T-helper 2 cell treated with Interferon-gamma antibody and Interleukin-4, amounts not matched to agents 5 μg/mL and 100 μg/mL, for 36 hours (primary cell): ENCODE results near the gene AP3B1.

Source experiments
- DNase-seq: peaks from one replicate; pipeline ENCODE4 v3.0.0; 2021; ENCODE audit warnings: low spot score
- H3K27ac Mint-ChIP-seq: one replicate; pipeline ENCODE4 v1.8.0; 2021; ENCODE audit warnings: mild to moderate bottlenecking, mixed read lengths
- H3K27me3 Mint-ChIP-seq: one replicate; pipeline ENCODE4 v1.8.0; 2021; ENCODE audit warnings: low read depth, mixed read lengths
- H3K36me3 Mint-ChIP-seq: one replicate; pipeline ENCODE4 v1.8.0; 2021; ENCODE audit warnings: low read depth, mixed read lengths
- H3K4me1 Mint-ChIP-seq: one replicate; pipeline ENCODE4 v1.8.0; 2021; ENCODE audit warnings: low read depth, mixed read lengths
- H3K4me3 Mint-ChIP-seq: one replicate; pipeline ENCODE4 v1.8.0; 2022; ENCODE audit warnings: mild to moderate bottlenecking, moderate library complexity, mixed read lengths
- H3K9me3 Mint-ChIP-seq: one replicate; pipeline ENCODE4 v1.8.0; 2021; ENCODE audit warnings: mixed read lengths

Gene AP3B1, protein sequence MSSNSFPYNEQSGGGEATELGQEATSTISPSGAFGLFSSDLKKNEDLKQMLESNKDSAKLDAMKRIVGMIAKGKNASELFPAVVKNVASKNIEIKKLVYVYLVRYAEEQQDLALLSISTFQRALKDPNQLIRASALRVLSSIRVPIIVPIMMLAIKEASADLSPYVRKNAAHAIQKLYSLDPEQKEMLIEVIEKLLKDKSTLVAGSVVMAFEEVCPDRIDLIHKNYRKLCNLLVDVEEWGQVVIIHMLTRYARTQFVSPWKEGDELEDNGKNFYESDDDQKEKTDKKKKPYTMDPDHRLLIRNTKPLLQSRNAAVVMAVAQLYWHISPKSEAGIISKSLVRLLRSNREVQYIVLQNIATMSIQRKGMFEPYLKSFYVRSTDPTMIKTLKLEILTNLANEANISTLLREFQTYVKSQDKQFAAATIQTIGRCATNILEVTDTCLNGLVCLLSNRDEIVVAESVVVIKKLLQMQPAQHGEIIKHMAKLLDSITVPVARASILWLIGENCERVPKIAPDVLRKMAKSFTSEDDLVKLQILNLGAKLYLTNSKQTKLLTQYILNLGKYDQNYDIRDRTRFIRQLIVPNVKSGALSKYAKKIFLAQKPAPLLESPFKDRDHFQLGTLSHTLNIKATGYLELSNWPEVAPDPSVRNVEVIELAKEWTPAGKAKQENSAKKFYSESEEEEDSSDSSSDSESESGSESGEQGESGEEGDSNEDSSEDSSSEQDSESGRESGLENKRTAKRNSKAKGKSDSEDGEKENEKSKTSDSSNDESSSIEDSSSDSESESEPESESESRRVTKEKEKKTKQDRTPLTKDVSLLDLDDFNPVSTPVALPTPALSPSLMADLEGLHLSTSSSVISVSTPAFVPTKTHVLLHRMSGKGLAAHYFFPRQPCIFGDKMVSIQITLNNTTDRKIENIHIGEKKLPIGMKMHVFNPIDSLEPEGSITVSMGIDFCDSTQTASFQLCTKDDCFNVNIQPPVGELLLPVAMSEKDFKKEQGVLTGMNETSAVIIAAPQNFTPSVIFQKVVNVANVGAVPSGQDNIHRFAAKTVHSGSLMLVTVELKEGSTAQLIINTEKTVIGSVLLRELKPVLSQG

GRCh38 chr5:78294248-78295034, at the start of gene AP3B1:
Gene AP3B1 (minus strand): TSS chr5:78294698. CDS start chr5:78294579, 119 bp downstream.
- H3K27me3 Mint-ChIP-seq = peaks cover 8% of the 10 kb centered on the region
- H3K27ac Mint-ChIP-seq = peak within 1 kb of the TSS; percentile 100
- DNase-seq = peak; percentile 99
- peaks cover 36% of the 10 kb centered on the region for H3K4me1 Mint-ChIP-seq
- no peaks in the 10 kb centered on the region for H3K9me3 Mint-ChIP-seq
- H3K36me3 Mint-ChIP-seq = peaks cover 10% of the 10 kb centered on the region
- peak within 1 kb of the TSS; percentile 98 for H3K4me3 Mint-ChIP-seq

DNA sequence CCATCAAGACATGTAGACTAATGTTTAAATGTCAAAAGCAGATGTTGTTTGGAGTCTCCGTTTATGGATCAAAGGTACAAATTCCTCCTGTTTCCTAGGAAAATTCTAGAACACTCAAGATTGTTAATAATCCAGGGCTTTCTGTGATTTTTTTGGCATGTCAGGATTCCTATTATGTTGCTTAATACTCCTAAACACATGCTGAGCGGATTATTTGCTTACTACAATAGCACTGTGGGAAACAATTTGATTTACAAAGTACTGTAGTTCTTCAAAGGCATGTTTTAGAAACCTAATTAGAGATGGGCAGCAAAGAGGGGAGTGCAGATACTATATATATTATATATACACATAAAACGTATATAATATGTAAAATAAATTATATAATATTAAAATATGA, 46.9 kb upstream of the AP3B1 start:
- Mint-ChIP-seq H3K4me1 (no peaks in the 10 kb centered on the region), H3K4me3 (no peak overlapping the region), H3K36me3 (no peaks in the 10 kb centered on the region), H3K27ac (no peak overlapping the region), H3K9me3 (peaks cover 7% of the 10 kb centered on the region), H3K27me3 (peaks cover 2% of the 10 kb centered on the region)
- DNase-seq = no peak

- H3K4me1 Mint-ChIP-seq = no peaks in the 10 kb centered on the region
- H3K9me3 Mint-ChIP-seq = peaks cover 7% of the 10 kb centered on the region
- no peak for DNase-seq
- no peak overlapping the region for H3K27ac Mint-ChIP-seq
- peaks cover 2% of the 10 kb centered on the region for H3K27me3 Mint-ChIP-seq
- no peak overlapping the region for H3K4me3 Mint-ChIP-seq
- no peaks in the 10 kb centered on the region for H3K36me3 Mint-ChIP-seq
Observed at GRCh38 chr5:78339617-78340436, 45.3 kb upstream of the AP3B1 start.

DNA sequence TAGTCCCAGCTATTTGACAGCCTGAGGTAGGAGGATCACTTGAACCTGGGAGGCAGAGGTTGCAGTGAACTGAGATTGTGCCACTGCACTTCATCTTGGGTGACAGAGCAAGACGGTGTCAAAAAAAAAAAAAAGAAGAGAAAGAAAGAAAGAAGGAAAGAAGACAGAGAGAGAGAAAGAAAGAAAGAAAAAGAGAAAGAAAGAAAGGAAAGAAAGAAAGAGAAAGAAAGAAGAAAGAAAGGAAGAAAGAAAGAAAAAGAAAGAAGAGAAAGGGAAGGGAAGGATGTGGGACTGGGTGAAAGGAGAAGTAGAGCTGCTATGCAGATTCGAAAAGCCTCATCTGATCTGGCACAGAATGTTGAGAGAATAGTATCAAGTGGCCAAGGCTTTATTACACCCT, 42.2 kb upstream of the AP3B1 start:
- Mint-ChIP-seq H3K4me1 (no peaks in the 10 kb centered on the region), H3K4me3 (no peak overlapping the region), H3K27me3 (peaks cover 8% of the 10 kb centered on the region), H3K27ac (no peak overlapping the region), H3K36me3 (no peaks in the 10 kb centered on the region), H3K9me3 (peaks cover 7% of the 10 kb centered on the region)
- DNase-seq = no peak

DNA sequence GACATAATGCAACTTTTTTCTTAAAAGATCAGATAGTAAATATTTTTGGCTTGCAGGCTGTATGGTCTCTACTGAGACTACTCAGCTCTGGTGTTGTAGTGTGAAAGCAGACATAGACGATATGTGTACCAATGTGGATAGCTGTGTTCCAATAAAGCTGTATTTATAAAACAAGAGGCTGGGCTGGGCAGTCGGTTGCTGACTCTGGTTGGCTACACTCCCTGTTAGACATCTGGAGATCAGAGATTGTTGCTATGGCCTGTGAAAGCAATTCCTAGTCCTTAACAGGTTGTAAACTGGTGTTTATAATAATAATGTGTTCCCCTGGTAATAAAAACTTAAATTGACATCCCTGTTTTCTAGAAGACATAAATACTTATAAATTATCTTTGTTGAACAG, 41.5 kb upstream of the AP3B1 start:
- H3K4me1 Mint-ChIP-seq = no peaks in the 10 kb centered on the region
- DNase-seq = no peak
- no peaks in the 10 kb centered on the region for H3K36me3 Mint-ChIP-seq
- H3K27ac Mint-ChIP-seq = no peak overlapping the region
- H3K27me3 Mint-ChIP-seq = peaks cover 12% of the 10 kb centered on the region
- peaks cover 7% of the 10 kb centered on the region for H3K9me3 Mint-ChIP-seq
- H3K4me3 Mint-ChIP-seq = no peak overlapping the region

DNA sequence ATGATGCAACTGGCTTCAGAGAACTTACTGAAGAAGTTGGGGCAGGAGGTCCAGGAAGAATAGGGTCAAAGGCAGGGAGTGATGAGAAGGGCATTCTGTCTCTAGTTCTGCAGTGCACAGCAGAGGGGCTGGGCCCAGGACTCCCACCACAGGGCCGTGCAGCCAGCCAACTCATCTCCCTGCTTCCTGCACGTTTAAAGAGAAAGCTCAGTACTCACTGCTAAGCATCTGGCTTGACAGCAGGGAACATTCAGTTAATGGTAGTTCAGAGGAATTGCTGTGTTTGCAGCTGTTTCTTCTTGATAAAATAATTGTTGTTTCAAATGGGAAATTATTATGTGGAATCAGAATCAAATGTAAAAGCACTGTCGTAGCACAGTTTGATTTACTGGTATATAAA, 40.3 kb upstream of the AP3B1 start:
- H3K9me3 Mint-ChIP-seq = peaks cover 7% of the 10 kb centered on the region
- H3K27me3 Mint-ChIP-seq = peaks cover 10% of the 10 kb centered on the region
- no peaks in the 10 kb centered on the region for H3K4me1 Mint-ChIP-seq
- H3K36me3 Mint-ChIP-seq = no peaks in the 10 kb centered on the region
- H3K4me3 Mint-ChIP-seq = no peak overlapping the region
- no peak overlapping the region for H3K27ac Mint-ChIP-seq
- no peak for DNase-seq

- Mint-ChIP-seq H3K27ac (no peak overlapping the region), H3K36me3 (no peaks in the 10 kb centered on the region), H3K9me3 (no peaks in the 10 kb centered on the region), H3K4me3 (no peak overlapping the region), H3K4me1 (no peaks in the 10 kb centered on the region), H3K27me3 (peaks cover 14% of the 10 kb centered on the region)
- no peak for DNase-seq
Observed at GRCh38 chr5:78331523-78332080, 37.1 kb upstream of the AP3B1 start.

DNA sequence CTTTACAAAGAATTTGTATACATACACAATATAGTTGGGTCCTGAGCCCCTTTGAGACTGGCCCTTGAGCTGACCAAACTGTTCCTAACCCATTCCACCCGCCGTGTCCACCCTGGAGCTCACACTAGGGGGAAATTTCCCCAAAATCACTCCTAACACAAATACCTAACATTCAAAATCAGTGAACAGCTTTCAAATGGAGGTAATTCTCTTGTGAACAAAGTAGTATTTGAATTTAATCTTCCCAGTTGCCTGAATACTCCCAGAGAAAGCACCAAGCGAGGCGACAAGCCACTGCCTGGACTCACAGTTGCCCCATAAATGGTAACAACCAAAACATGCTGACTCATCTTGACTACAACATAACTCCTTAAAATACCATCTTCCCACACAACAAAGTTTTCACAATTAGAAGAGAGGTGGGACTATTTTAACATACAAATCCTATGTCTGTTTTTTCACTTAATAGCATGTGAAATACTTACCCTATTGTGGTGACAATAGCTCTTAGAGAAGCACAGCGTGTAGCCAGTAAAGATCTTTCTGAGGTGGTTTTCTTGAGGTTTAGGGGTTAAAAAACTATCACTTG, 34.2 kb upstream of the AP3B1 start:
- no peaks in the 10 kb centered on the region for H3K9me3 Mint-ChIP-seq
- H3K4me1 Mint-ChIP-seq = no peaks in the 10 kb centered on the region
- no peak overlapping the region for H3K4me3 Mint-ChIP-seq

DNA sequence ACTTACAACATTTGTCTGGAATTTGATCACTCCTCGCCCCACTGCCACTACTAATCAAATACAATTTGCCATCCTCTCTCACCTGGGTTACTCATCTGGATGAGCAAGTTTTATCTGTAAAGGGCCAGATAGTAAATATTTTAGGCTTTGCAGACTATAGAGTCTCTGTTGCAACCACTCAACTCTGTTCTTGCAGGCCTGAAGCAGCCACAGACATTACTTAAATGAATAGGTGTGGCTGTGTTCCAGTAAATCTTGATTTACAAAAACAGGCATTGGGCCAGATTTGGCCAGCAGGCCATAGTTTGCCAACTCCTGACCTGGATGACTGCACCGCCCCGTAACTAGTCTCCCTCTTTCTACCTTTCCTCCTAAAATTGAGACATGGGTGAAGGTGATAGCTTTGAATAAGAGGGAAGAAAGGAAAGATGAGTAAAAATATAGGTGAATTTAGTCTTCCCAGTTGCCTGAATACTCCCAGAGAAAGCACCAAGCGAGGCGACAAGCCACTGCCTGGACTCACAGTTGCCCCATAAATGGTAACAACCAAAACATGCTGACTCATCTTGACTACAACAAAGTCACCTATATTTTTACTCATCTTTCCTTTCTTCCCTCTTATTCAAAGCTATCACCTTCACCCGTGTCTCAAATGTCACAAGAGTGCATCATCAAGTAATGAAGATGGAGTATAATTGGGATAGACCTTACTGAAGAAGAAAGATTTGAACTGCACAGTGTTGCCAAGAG, 33.4 kb upstream of the AP3B1 start:
- H3K36me3 Mint-ChIP-seq = no peaks in the 10 kb centered on the region
- DNase-seq = no peak
- H3K4me1 Mint-ChIP-seq = no peaks in the 10 kb centered on the region
- H3K27ac Mint-ChIP-seq = no peak overlapping the region
- H3K9me3 Mint-ChIP-seq = no peaks in the 10 kb centered on the region
- peaks cover 16% of the 10 kb centered on the region for H3K27me3 Mint-ChIP-seq
- no peak overlapping the region for H3K4me3 Mint-ChIP-seq

More for the DNA sequence above, 34.2 kb upstream of the AP3B1 start:
- DNase-seq = no peak
- H3K27me3 Mint-ChIP-seq = peaks cover 16% of the 10 kb centered on the region
- no peaks in the 10 kb centered on the region for H3K36me3 Mint-ChIP-seq
- H3K27ac Mint-ChIP-seq = no peak overlapping the region

DNA sequence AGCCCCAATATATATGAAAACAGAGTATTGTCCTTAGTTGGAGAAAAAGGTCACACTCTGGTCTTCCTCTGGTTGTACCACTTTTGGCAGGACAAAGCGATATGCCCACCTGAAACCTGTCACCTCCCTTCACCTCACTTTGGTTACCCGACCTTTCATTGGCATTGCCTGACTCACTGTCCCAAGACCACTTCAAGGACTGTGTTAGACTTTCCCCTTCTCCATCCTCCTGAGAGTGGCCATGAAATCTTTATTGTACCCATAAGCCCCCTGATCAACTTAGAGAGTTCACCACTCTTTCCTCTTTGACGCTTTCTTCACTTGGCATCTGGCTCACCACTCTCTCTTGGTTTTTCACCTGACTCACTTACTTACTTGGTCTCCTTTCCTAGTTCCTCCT, 32.4 kb upstream of the AP3B1 start:
- Mint-ChIP-seq H3K27me3 (peaks cover 16% of the 10 kb centered on the region), H3K9me3 (no peaks in the 10 kb centered on the region), H3K36me3 (no peaks in the 10 kb centered on the region), H3K4me3 (no peak overlapping the region), H3K4me1 (no peaks in the 10 kb centered on the region), H3K27ac (no peak overlapping the region)
- DNase-seq = no peak

- Mint-ChIP-seq H3K27ac (no peak overlapping the region), H3K36me3 (no peaks in the 10 kb centered on the region), H3K4me3 (no peak overlapping the region), H3K27me3 (peaks cover 18% of the 10 kb centered on the region), H3K4me1 (no peaks in the 10 kb centered on the region), H3K9me3 (no peaks in the 10 kb centered on the region)
- no peak for DNase-seq
Observed at GRCh38 chr5:78323241-78323640, 28.7 kb upstream of the AP3B1 start.

- Mint-ChIP-seq H3K27ac (no peak overlapping the region), H3K36me3 (no peaks in the 10 kb centered on the region), H3K9me3 (no peaks in the 10 kb centered on the region), H3K4me3 (no peak overlapping the region), H3K4me1 (no peaks in the 10 kb centered on the region), H3K27me3 (peaks cover 16% of the 10 kb centered on the region)
- no peak for DNase-seq
Observed at GRCh38 chr5:78320401-78320800, 25.9 kb upstream of the AP3B1 start.
